Bone marrow (tissue), 2 donors: ENCODE results near the gene RB1.
A peak's percentile ranks its signal among the peaks of the same experiment; 100 is the strongest.
"Not testable (repeated sequence)": the region's sequence is repeated elsewhere in the genome, so short reads cannot be mapped to it uniquely, and the experiment has no call there.

Experiments
- DNase-seq, 2 donors: peaks; one replicate each; lab custom pipeline; 2025; lab: John Stamatoyannopoulos, UW

Gene RB1

DNA sequence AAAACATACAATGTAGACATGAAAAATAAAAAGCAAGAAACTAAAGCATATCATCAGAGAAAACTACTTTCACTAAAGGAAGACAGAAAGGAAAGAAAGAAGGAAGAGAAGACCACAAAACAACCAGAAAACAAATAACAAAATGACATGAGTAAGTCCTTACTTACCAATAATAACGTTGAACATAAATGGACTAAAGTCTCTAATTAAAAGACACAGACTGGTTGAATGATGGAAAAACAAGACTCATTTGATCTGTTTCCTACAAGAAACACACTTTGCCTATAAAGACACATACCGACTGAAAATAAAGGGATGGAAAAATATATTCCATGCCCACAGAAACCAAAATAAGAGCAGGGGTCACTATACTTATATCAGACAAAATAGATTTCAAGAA is 46.0 kb downstream of the RB1 start:
- no peak for DNase-seq

DNA sequence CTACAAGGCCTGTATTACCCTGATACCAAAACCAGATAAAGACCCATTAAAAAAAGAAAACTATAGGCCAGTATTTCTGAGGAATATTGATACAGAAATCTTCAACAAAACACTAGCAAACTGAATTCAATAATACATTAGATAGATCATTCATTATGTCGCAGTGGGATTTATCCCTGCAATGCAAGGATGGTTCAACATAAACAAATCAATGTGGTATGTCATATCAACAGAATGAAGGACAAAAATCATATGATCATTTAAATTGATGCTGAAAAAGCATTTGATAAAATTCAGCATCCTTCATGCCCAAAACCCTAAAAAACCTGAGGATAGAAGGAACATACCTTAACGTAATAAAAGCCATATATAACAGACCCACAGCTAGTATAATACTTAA is 50.0 kb downstream of the RB1 start:
- DNase-seq, result no peak

- not testable (repeated sequence) for DNase-seq
Observed at GRCh38 chr13:48355524-48355923, 52.0 kb downstream of the RB1 start.

DNA sequence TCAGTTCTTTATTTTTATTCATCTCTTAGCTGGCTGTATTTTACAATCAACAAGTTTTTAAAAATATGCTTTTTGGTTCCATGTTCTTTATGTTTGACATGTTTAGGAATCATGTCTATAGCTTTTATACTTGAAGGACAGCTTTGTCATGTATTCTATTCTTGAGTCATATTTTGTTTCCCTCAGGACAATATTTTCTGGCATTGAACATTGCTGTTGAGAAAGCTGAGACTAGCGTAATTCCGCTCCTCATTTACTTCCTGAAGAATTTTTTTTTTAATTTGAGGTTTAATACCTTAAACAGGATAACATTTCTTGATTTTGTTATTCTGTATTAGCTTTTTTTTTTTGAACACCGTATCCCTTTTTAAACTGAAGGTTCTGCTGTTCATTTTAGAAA is 53.2 kb downstream of the RB1 start:
- DNase-seq, result no peak

- no peak for DNase-seq
Observed at GRCh38 chr13:48369988-48370387, 66.4 kb downstream of the RB1 start.

- no peak for DNase-seq
Observed at GRCh38 chr13:48370815-48371214, 67.3 kb downstream of the RB1 start.

DNA sequence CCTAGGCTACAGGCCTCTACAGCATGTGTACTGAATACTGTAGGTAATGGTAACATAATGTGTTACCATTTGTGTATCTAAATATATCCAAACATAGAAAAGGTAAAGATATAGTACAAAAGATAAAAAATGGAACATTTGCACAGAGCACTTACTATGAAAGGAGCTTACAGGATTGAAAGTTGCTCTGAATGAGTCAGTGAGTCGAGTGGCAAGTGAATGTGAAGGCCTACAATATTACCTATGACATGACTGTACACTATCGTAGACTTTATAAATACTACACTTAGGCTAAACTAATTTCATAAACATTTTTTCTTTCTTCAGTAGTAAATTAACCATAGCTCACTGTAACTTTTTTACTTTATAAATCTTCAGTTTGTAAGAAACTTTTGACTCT is 74.3 kb downstream of the RB1 start:
- no peak for DNase-seq

DNA sequence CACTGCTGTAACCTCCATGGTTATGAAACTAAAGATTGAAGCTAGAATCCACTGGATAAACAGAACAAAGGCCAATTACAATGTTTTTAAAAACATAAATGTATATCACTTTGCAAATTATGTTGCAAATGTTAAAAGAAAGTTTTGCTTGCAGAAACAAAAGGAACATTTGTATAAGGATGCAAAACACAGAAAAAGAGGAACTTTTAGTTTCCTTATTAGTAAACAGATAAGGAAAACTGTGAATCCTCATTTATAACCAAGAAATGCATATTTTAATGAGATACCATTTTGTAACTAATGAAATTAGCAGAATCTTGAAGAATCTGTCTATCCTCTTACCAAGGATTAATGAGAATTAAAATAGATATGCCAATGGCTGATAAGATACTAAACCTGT is 77.0 kb downstream of the RB1 start:
- no peak for DNase-seq

DNA sequence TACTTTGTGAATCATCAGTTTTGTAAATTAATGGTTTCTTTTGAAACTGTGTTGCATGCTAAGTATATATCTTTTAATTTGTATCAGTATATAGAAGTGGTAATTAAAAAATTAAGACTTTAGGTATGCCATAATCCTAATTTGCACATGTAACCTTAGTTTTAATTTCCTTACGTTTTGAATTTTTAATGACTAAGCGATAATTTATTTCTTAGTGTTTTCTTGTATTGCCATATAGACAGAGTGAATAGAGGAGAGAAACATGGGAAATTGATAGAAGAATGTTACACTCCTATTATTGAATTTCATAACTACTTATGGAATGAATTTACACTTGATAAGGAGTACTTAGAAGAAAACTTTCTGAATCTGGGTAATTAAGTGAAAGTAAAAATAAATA is 79.8 kb downstream of the RB1 start:
- no peak for DNase-seq

DNA sequence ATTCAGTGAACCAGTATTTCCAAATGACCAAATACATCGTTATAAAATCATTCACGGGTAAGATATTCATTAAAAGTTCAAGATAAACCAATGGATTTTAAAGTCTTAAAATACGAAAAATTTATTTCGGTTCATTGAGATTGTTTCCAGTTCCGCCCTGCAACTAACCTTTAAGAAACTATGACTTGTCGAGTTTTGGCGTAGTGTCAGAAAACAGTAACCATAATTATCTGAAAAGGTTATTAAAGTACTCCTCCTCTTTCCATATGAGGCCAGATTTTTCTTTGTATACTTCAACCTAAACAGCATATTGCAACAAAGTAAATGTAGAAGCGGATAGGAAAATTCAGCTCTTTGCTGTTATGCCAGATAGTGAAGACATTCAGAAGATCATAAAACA is 83.3 kb downstream of the RB1 start:
- no peak for DNase-seq

DNA sequence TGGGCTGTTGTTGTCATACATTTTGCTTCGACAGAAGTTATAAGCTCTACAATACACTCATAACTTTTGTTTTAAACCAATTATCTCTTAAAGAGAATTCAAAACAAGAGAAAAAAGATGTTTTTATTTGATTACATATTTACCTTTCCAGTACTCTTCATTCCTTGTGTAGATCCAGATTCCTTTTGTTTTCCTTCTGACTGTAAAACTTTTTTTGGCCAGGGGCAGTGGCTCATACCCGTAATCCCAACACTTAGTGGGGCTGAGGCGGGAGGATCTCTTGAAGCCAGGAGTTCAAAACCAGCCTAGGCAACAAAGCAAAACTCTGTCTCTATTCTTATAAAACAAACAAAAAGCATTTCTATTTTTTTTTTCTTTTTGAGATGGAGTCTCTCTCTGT is 87.7 kb downstream of the RB1 start:
- DNase-seq, result no peak

DNA sequence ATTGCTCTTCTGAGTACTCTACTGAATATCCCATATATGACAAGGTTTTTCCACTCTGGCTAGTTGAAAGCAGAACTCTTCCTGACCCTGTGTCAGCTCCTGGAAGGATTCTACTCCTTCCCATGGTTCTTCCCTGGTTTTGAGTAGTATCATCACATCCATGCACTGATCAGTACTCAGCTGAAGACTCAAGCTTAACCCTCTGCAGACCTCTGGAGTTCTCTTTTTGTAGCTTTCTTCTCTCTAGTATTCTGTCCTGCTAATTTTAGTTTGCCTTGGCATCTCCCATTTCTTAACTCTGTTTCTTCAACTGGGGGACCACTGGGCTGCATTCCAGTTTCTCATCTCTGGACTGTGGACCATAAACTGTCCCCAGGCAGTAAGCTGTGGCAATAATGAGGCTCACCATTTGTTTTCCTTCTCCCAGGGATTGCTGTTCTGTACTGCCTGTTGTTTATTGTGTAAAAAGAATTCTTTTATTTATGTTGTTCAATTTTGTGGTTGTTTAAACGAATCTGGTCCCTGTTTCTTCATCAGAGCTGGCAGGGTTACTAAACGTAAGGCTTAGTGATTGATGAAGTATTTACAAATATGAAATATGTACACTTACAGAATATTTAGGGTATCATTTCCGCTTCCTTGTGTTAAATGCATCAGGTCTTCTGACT is 89.6 kb downstream of the RB1 start:
- DNase-seq, result no peak

DNA sequence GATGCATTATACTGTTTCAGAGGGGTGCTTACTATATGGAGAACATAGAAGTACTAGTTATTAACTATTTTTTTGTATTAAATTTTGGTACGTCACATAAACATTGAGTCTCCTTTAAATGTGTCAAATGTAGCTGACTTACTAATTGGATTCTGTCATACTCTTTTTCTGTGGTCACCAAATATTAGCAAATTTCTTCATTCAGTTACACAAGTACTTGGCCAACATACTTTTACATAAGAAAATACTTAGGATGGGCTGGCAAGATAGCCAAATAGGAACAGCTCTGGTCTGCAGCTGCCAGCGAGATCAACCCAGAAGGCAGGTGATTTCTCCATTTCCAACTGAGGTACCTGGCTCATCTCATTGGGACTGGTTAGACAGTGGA is 90.1 kb downstream of the RB1 start:
- DNase-seq, result no peak

DNA sequence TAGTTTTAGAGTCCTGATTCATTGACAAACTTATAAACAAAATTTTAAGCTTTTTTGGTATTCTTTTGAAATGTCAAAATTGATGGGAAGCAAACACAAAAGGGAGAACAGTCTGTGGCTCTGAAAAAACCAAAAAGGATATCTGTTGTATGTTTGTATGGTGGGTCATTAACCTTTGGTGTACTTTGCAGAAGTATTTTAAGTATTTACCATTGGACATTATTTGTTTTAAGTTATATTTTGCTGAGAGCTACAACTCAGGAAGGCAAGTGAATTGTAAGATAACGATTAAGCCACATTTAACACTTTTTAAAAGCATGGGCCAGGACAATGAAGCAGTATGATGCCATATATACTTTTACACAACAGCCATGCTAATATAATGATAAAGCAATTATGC is 94.2 kb downstream of the RB1 start:
- DNase-seq, result no peak

- DNase-seq, result no peak
Observed at GRCh38 chr13:48398450-48399095, 95.0 kb downstream of the RB1 start.

DNA sequence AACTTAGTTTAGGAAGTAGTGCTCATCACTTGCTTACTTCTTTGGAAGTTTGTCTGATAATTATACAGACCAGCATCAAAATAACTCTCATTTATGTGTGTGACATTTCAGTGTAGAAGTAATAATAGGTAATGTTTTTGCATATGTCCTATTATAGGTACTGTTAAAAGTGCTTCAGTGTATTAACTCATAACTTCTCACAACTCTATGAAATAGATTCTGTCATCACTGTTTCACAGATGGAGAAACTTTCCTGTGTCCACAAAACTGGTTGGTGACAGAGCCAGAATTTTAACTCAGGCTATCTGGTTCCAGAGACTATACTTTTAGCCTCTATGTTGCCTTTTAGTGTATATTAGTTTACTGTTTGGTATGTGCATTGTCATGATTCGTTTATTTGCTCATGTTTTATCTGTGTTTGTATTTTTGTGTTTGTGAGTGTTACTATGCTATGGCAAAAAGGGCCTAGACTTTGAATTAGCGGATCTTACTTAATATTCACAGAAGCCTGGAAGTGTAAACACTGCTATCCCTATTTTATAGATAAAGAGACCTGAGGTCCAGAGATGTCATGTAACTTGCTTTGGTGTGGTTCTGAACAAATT is 96.6 kb downstream of the RB1 start:
- DNase-seq, result no peak

- peak in 1 of 2 donors; percentile 74 for DNase-seq
Observed at GRCh38 chr13:48400850-48401291, 97.3 kb downstream of the RB1 start.

DNA sequence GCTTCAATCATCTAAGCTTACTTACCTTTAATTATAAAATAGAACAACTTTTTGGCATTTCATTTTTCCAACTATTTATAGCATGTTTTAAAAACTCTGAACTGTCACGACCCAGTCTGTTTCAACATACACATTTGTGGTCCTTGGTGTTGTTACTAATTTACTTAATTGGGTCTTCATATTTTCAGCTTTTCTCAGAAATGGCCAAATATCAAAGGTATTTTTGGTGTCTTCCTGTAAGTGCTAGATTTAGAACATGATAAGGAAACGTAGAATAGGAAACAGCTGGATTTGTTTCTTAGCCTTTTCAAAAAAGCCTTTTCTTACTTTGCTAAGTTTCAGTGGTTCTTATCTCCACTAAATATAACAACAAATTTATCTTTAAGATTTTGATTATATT is 97.9 kb downstream of the RB1 start:
- DNase-seq, result peak in 1 of 2 donors; percentile 53

- DNase-seq, result no peak
Observed at GRCh38 chr13:48402325-48402932, 98.9 kb downstream of the RB1 start.

DNA sequence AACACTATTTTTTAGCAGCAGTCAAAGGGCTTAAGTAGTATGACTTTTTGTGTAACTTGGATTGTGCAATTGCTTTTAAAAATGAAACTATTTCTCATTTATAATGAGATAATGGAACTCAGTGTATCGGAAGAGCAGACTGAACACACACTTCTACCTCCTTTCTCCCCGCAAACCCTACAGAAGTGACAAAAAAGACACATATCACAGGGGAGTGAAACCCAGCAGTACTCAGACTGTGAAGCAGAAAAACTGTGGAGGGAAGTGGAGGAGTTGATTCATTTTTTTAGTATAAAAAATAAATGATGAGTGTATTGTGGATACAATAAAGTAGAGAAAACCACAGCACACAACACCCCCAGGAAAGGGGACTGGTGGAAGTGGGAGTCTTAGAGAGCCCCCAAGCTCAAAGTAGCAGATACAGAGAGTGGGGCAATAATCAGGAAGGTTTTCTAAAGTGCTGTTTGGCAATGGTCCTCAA is 99.6 kb downstream of the RB1 start:
- DNase-seq, result peak in 1 of 2 donors; percentile 92

GRCh38 chr13:48403913-48404312 is 100.4 kb downstream of the RB1 start:
- no peak for DNase-seq

DNA sequence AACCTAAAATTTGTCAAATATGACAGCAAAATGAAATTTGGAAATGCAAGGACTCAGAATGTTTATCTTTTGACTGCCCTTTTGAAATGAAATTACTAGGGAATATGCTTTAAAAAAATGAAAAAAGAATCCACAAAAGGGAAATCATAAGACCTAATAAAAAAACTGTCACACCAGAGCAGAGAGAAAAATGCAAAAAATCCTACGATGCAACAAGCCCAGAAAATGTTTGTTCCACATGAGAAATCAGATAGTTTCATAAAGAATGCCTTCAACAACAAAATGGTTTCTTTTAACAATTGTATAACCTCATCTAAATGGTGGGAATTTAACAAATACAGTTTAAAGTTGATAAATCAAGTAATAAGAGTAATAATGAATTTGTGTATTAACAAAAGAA is 101.4 kb downstream of the RB1 start:
- DNase-seq, result no peak

GRCh38 chr13:48405875-48406274 is 102.3 kb downstream of the RB1 start:
- no peak for DNase-seq
